GM15510 (cell line): ENCODE data around the gene SLC10A1.

Source experiments
- POLR2A ChIP-seq: IDR thresholded peaks from 3 replicates; pipeline ENCODE4 v1.6.1; 2011; ENCODE audit warnings: borderline replicate concordance; ENCODE audit not compliant: insufficient read length; ENCODE audit errors: extremely low read depth

Gene SLC10A1

DNA sequence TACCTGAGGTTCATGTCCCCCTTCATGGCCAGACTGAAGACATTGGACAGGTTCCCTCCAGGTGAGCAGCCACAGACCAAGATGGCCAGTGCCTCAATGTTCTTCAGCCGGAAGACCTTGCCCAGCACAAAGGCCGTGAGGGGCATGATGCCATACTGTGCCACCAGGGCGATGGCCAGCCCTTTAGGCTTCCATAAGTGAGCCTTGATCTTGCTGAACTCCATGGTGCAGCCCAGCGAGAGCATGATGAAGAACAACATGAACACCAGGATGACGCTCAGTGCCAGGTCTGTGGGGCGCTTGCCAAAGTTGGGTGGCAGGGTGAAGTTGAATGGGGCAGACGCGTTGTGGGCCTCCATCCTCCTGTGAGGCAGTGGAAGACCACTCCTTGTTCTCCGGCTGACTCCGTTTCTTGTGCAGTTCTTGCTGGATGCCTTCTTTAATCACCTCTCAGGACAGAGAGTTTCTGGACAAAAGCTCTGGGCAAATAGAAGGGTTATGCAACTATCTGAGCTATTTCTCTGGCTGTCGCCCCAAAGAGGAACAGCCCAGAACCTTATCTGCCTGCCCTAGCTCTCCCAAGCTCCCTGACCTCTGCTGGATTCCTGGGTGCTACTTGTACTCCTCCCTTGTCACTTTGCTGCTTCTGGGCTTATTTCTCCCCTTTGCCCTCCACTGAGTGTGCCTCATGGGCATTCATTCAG is at the start of gene SLC10A1:
SLC10A1 (minus strand) TSS at position 445 of the 704 bp plus-strand sequence; CDS start at position 359, 86 bp downstream.
- TF ChIP-seq POLR2A: no peak

DNA sequence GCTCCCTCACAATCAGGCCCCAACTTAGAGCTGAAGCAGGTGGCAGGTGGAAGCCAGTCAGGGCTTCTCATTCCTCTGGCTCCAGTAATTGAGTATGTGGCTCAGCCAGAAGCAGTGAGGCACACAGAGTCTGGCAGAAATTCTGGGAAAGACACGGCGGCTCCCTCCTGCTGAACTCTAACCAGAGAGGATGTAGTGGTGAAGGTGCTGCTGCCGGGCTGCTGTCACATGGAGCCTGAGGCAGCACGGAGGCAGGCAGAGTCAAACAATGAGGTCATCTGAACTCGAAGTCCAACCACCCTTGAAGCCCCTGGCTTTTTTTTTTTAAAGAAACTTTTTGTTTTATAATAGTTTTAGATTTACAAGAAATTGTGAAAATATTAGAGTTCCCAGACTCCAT is 48.7 kb upstream of the SLC10A1 start:
- TF ChIP-seq POLR2A: no peak

- TF ChIP-seq POLR2A: no peak
Measured at GRCh38 chr14:69845050-69845581, 48.1 kb upstream of the SLC10A1 start.

DNA sequence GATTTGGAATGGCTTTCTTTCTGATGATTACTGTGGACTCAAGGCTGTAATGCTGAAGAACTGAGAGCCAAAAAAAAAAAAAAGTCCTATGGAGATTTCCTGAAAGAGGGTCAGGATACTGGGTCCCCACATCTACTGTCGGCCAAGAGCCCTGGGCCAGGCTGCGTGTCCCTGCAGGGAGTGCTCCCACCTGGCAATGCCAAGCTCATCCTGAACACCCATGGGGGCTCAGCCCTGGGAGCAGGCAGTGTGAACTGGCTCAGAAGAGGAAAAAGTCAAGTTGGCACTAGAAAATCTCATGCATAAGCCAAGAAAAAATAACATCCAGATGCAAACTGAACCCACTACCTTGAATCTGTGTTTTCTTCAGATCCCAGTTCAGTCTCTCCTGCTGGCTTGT is 47.1 kb upstream of the SLC10A1 start:
- TF ChIP-seq POLR2A: no peak

DNA sequence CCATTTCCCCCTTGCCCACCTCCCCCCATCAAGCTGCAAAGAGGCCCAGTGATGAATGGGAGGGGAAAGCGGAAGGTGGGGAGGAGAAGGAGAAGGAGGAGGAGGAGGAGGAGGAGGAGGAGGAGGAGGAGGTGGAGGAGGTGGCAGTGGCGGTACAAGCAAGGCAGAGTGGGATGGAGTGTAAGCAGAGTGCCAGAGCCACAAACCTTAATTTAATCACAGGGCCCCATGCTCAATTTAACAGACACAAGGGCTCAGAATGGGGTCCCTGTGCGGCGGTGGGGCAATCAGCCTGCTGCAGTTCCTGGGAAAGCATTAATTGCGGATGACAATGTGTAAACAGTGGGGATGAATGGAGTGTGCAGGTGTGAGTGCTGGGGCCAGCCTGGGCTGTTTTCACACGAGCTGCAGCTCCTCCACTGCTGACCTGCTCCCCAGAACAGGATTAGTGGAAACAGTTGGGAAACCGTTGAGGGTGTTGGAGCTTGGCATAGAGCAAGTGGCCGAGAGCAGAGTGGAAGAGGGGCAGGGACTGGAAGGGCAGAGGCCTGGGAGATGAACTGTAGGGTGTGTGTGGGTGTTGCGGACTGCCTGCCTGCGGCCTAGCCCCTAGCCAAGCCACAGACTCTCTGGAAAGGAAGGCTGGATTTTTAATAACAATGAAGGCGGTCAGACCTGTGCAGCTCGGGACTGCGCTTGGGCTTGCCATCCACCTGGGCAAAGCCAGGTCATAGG is 45.8 kb upstream of the SLC10A1 start:
- TF ChIP-seq POLR2A: no peak

- no peak for TF ChIP-seq POLR2A
Measured at GRCh38 chr14:69841656-69842055, 44.6 kb upstream of the SLC10A1 start.

DNA sequence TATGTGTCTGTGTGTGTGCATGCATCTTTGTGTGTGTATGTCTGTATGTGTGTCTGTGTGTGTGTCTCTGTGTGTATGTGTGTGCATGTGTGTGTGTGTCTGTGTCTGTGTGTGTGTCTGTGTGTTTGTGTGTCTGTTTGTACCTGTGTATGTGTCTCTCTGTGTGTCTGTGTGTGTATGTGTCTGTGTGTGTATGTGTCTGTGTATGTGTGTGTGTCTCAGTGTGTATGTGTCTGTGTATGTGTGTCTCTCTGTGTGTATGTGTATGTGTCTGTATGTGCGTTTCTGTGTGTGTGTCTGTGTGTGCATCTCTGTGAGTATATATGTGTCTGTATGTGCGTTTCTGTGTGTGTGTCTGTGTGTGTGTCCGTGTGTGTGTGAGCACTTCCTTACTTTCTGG is 42.6 kb upstream of the SLC10A1 start:
- no peak for TF ChIP-seq POLR2A

GRCh38 chr14:69838881-69839416 is 41.9 kb upstream of the SLC10A1 start:
- no peak for TF ChIP-seq POLR2A

DNA sequence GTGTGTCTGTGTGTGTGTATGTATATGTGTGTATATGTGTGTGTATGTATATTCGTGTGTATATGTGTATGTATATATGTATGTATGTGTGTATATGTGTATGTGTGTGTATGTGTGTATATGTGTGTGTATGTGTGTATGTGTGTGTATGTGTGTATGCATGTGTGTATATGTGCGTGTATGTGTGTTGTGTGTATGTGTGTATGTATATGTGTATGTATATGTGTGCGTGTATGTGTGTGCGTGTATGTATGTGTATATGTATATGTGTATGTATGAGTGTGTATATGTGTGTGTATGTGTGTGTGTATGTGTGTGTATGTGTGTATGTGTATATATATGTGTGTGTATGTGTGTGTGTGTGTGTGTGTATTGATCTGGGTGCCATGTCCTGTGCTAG is 31.8 kb upstream of the SLC10A1 start:
- TF ChIP-seq POLR2A: no peak

DNA sequence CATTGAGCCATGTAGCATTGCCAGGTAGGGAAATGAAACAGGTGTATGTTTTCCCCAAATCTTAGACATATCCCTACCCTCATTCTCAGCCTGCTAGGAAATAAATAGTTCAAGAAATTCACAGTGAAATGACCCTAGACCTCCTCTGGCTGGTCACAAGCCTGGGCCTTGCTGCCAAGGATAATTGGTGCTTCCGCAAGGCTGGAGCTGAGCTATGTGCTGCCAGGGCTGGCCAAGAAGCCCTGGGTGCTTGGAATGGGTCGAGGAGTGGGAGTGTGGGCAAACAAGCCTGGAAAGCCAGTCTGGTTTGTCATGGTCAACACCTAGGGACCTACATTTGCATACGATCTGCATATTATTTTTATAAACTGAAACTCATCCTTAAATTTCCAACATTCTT is 31.3 kb upstream of the SLC10A1 start:
- no peak for TF ChIP-seq POLR2A

DNA sequence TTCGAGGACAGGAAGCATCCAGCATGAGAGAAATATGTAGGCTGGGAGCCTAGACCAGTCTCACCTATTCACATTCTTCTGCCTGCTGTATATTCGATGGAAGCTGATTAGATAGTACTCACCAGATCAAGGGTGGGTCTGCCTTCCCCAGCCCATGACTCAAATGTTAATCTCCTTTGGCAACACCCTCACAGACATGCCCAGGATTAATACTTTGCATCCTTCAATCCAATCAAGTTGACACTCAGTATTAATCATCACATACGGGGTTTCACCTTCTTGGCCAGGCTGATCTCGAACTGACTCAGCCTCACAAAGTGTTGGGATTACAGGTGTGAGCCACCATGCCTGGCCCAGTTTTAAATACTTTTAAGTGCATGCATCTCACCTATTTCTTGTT is 30.5 kb upstream of the SLC10A1 start:
- TF ChIP-seq POLR2A: no peak

- no peak for TF ChIP-seq POLR2A
Measured at GRCh38 chr14:69822456-69822855, 25.4 kb upstream of the SLC10A1 start.

DNA sequence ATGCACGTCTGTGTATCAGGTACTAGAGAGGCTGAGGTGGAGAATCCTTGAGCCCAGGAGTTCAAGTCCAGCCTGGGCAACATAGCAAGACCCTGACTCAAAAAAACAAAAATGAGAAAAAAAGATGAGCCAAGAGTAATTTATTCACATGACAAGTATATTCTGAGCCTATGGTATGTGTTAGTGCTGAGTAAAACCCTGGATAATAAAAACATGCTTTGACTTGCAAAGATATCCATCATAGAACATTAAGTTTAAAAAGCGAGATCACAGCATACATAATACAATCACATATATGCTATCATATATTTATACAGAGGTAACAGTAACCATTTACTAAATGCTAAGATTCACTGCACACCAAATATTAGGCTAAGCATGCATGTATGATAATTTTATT is 23.9 kb upstream of the SLC10A1 start:
- TF ChIP-seq POLR2A: no peak

DNA sequence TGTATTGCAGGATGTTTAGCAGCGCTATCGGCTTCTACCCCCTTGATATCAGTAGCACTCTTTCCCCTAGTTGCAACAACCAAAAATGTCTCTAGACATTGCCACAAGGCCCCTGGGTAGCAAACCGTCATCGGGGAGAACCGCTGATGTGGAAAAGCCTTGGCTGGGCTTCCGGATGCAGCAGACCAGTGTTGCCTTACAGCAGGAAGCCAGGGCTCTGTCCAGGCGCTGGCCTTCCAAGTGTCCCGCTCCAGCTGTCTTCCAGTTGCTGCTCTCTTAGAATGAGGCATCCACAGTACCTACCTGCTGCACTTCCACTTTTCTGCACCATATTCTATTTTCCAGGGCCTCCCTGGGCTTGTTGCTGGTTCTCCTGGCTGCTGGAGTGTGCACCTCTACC is 22.6 kb upstream of the SLC10A1 start:
- no peak for TF ChIP-seq POLR2A

GRCh38 chr14:69818758-69819191 is 21.7 kb upstream of the SLC10A1 start:
- no peak for TF ChIP-seq POLR2A
